IPS-15b (cell line): ENCODE data around the gene OTOP3.

Experiments
- H3K27me3 ChIP-seq: one replicate; pipeline ENCODE4 v1.6.1; 2013; ENCODE audit warnings: low read length; ENCODE audit not compliant: control insufficient read depth, insufficient read depth
- H3K36me3 ChIP-seq: one replicate; pipeline ENCODE4 v1.6.1; 2013; ENCODE audit warnings: low read length; ENCODE audit not compliant: control insufficient read depth, insufficient read depth
- H3K4me1 ChIP-seq: one replicate; pipeline ENCODE4 v1.6.1; 2013; ENCODE audit warnings: mild to moderate bottlenecking, low read length; ENCODE audit not compliant: control insufficient read depth, insufficient read depth
- H3K4me3 ChIP-seq: one replicate; pipeline ENCODE4 v1.5.1; 2013; ENCODE audit warnings: low read depth, low read length
- H3K9ac ChIP-seq: one replicate; pipeline ENCODE4 v1.6.1; 2013; ENCODE audit warnings: low read depth, mild to moderate bottlenecking, low read length
- H3K9me3 ChIP-seq: one replicate; pipeline ENCODE4 v1.6.1; 2013; ENCODE audit warnings: mild to moderate bottlenecking, low read length; ENCODE audit not compliant: control insufficient read depth, insufficient read depth

Gene OTOP3

GRCh38 chr17:74947041-74947754 lies 11.5 kb downstream of the OTOP3 start:
- no peak overlapping the region for H3K4me3 ChIP-seq
- no peak overlapping the region for H3K9ac ChIP-seq
- H3K9me3 ChIP-seq, result no peaks in the 10 kb centered on the region
- H3K4me1 ChIP-seq, result peaks cover 4% of the 10 kb centered on the region
- no peaks in the 10 kb centered on the region for H3K27me3 ChIP-seq
- no peaks in the 10 kb centered on the region for H3K36me3 ChIP-seq

GRCh38 chr17:74949455-74950115 lies 13.9 kb downstream of the OTOP3 start:
- Histone ChIP-seq H3K9ac (no peak overlapping the region), H3K27me3 (no peaks in the 10 kb centered on the region)

GRCh38 chr17:74950207-74950606 lies 14.5 kb downstream of the OTOP3 start:
- Histone ChIP-seq H3K9ac (no peak overlapping the region), H3K4me3 (no peak overlapping the region), H3K4me1 (no peaks in the 10 kb centered on the region), H3K36me3 (no peaks in the 10 kb centered on the region), H3K9me3 (no peaks in the 10 kb centered on the region), H3K27me3 (no peaks in the 10 kb centered on the region)

More at GRCh38 chr17:74949455-74950115, 13.9 kb downstream of the OTOP3 start:
- Histone ChIP-seq H3K36me3 (no peaks in the 10 kb centered on the region), H3K9me3 (no peaks in the 10 kb centered on the region), H3K4me1 (no peaks in the 10 kb centered on the region), H3K4me3 (no peak overlapping the region)

GRCh38 chr17:74951065-74951464 lies 15.4 kb downstream of the OTOP3 start:
- no peaks in the 10 kb centered on the region for H3K27me3 ChIP-seq
- H3K9me3 ChIP-seq, result no peaks in the 10 kb centered on the region
- H3K36me3 ChIP-seq, result no peaks in the 10 kb centered on the region
- no peak overlapping the region for H3K9ac ChIP-seq
- H3K4me1 ChIP-seq, result no peaks in the 10 kb centered on the region
- no peak overlapping the region for H3K4me3 ChIP-seq

- no peak overlapping the region for H3K4me3 ChIP-seq
- H3K9me3 ChIP-seq, result no peaks in the 10 kb centered on the region
- H3K27me3 ChIP-seq, result no peaks in the 10 kb centered on the region
- H3K36me3 ChIP-seq, result no peaks in the 10 kb centered on the region
- H3K4me1 ChIP-seq, result no peaks in the 10 kb centered on the region
- no peak overlapping the region for H3K9ac ChIP-seq
These were observed 16.2 kb downstream of the OTOP3 start for GRCh38 chr17:74951680-74952421.

GRCh38 chr17:74952431-74953133 lies 16.9 kb downstream of the OTOP3 start:
- H3K27me3 ChIP-seq, result no peaks in the 10 kb centered on the region
- no peaks in the 10 kb centered on the region for H3K4me1 ChIP-seq
- no peaks in the 10 kb centered on the region for H3K9me3 ChIP-seq
- no peaks in the 10 kb centered on the region for H3K36me3 ChIP-seq
- H3K4me3 ChIP-seq, result no peak overlapping the region
- no peak overlapping the region for H3K9ac ChIP-seq

GRCh38 chr17:74953134-74953687 lies 17.5 kb downstream of the OTOP3 start:
- H3K9ac ChIP-seq, result no peak overlapping the region
- no peaks in the 10 kb centered on the region for H3K9me3 ChIP-seq
- no peaks in the 10 kb centered on the region for H3K4me1 ChIP-seq
- no peak overlapping the region for H3K4me3 ChIP-seq
- H3K27me3 ChIP-seq, result no peaks in the 10 kb centered on the region
- no peaks in the 10 kb centered on the region for H3K36me3 ChIP-seq

- no peak overlapping the region for H3K9ac ChIP-seq
- no peaks in the 10 kb centered on the region for H3K4me1 ChIP-seq
- H3K27me3 ChIP-seq, result peaks cover under 1% of the 10 kb centered on the region
- no peaks in the 10 kb centered on the region for H3K9me3 ChIP-seq
- no peaks in the 10 kb centered on the region for H3K36me3 ChIP-seq
- no peak overlapping the region for H3K4me3 ChIP-seq
These were observed 18.4 kb downstream of the OTOP3 start for GRCh38 chr17:74954115-74954514.

- no peaks in the 10 kb centered on the region for H3K9me3 ChIP-seq
- H3K27me3 ChIP-seq, result peaks cover 7% of the 10 kb centered on the region
- H3K9ac ChIP-seq, result no peak overlapping the region
- no peaks in the 10 kb centered on the region for H3K4me1 ChIP-seq
- H3K36me3 ChIP-seq, result no peaks in the 10 kb centered on the region
- no peak overlapping the region for H3K4me3 ChIP-seq
These were observed 19.1 kb downstream of the OTOP3 start for GRCh38 chr17:74954665-74955421.

- Histone ChIP-seq H3K9me3 (no peaks in the 10 kb centered on the region), H3K4me1 (no peaks in the 10 kb centered on the region), H3K9ac (no peak overlapping the region), H3K36me3 (no peaks in the 10 kb centered on the region), H3K27me3 (peaks cover 7% of the 10 kb centered on the region), H3K4me3 (no peak overlapping the region)
These were observed 20.4 kb downstream of the OTOP3 start for GRCh38 chr17:74956093-74956492.
